Mesothelial cell of epicardium (in vitro differentiated cells): ENCODE results near the gene OPHN1. TPM values are rescaled to one million over a fixed set of nuclear protein-coding genes. Genes with fewer than 3 reads are reported as not detected.

ENCODE experiments used
- DNase-seq, 2 experiments: peaks; one replicate each; pipeline ENCODE4 v3.0.0; 2021; ENCODE audit warnings: low spot score in 2 of 2; ENCODE audit not compliant: unreplicated experiment in 2 of 2
- H3K27ac Mint-ChIP-seq: 2 replicates; pipeline ENCODE4 v1.8.0; 2021; ENCODE audit warnings: mixed read lengths
- H3K27me3 Mint-ChIP-seq: 2 replicates; pipeline ENCODE4 v1.8.0; 2021; ENCODE audit warnings: low read depth, mixed read lengths
- H3K36me3 Mint-ChIP-seq: 2 replicates; pipeline ENCODE4 v1.8.0; 2021; ENCODE audit warnings: mixed read lengths
- H3K4me1 Mint-ChIP-seq: 2 replicates; pipeline ENCODE4 v1.8.0; 2021; ENCODE audit warnings: mixed read lengths
- H3K4me3 Mint-ChIP-seq: 2 replicates; pipeline ENCODE4 v1.8.0; 2021; ENCODE audit warnings: mild to moderate bottlenecking, moderate library complexity, mixed read lengths
- H3K9me3 Mint-ChIP-seq: 2 replicates; pipeline ENCODE4 v1.8.0; 2021; ENCODE audit warnings: mixed read lengths
- CTCF ChIP-seq: fragments of 200-600 bp; sonication (generic); IDR thresholded peaks from one replicate; pipeline ENCODE4 v1.5.0; 2021; ENCODE audit warnings: antibody characterized with exemption; ENCODE audit not compliant: unreplicated experiment
- total RNA-seq: library from RNA; stranded (reverse); gene quantifications from 3 replicates; pipeline ENCODE4 v1.2.1, GENCODE V29; 2021

Gene OPHN1
- total RNA-seq, 1 donor from 2014 or later, result 8.6 TPM

GRCh38 chrX:68438575-68438974 is 5.3 kb upstream of the OPHN1 start:
- Mint-ChIP-seq H3K9me3 (peaks cover 16% of the 10 kb centered on the region), H3K4me3 (no peak overlapping the region), H3K4me1 (peaks cover 13% of the 10 kb centered on the region), H3K27ac (no peak overlapping the region), H3K27me3 (no peaks in the 10 kb centered on the region), H3K36me3 (no peaks in the 10 kb centered on the region)
- no peak for TF ChIP-seq CTCF
- no peak for DNase-seq

- peak overlapping the region; percentile 96 for H3K27ac Mint-ChIP-seq
- TF ChIP-seq CTCF, result no peak
- H3K36me3 Mint-ChIP-seq, result peaks cover 4% of the 10 kb centered on the region
- peak overlapping the region; percentile 90 for H3K4me3 Mint-ChIP-seq
- no peak for DNase-seq
- H3K4me1 Mint-ChIP-seq, result peaks cover 11% of the 10 kb centered on the region
- H3K27me3 Mint-ChIP-seq, result no peaks in the 10 kb centered on the region
- peaks cover 12% of the 10 kb centered on the region for H3K9me3 Mint-ChIP-seq
These were observed 645 bp upstream of the OPHN1 start for GRCh38 chrX:68433981-68434299.

- no peaks in the 10 kb centered on the region for H3K27me3 Mint-ChIP-seq
- H3K4me3 Mint-ChIP-seq, result peak overlapping the region; percentile 90
- H3K27ac Mint-ChIP-seq, result peak overlapping the region; percentile 96
These were observed 647 bp downstream of the OPHN1 start for GRCh38 chrX:68432648-68433047.

GRCh38 chrX:68431836-68432235 is 1.5 kb downstream of the OPHN1 start:
- Mint-ChIP-seq H3K4me3 (no peak overlapping the region), H3K27me3 (no peaks in the 10 kb centered on the region), H3K4me1 (peaks cover 11% of the 10 kb centered on the region), H3K36me3 (peaks cover 4% of the 10 kb centered on the region), H3K27ac (no peak overlapping the region), H3K9me3 (peaks cover 16% of the 10 kb centered on the region)
- DNase-seq, result no peak
- TF ChIP-seq CTCF, result no peak

More at GRCh38 chrX:68432648-68433047, 647 bp downstream of the OPHN1 start:
- Mint-ChIP-seq H3K36me3 (peaks cover 4% of the 10 kb centered on the region), H3K9me3 (peaks cover 16% of the 10 kb centered on the region), H3K4me1 (peaks cover 11% of the 10 kb centered on the region)
- TF ChIP-seq CTCF, result no peak
- DNase-seq, result no peak

- peaks cover 8% of the 10 kb centered on the region for H3K4me1 Mint-ChIP-seq
- no peak overlapping the region for H3K4me3 Mint-ChIP-seq
- no peak overlapping the region for H3K27ac Mint-ChIP-seq
- H3K9me3 Mint-ChIP-seq, result peaks cover 10% of the 10 kb centered on the region
- H3K27me3 Mint-ChIP-seq, result no peaks in the 10 kb centered on the region
- H3K36me3 Mint-ChIP-seq, result peaks cover 4% of the 10 kb centered on the region
- no peak for DNase-seq
- TF ChIP-seq CTCF, result no peak
These were observed 4.1 kb downstream of the OPHN1 start for GRCh38 chrX:68429216-68429615.

- Mint-ChIP-seq H3K36me3 (peaks cover 4% of the 10 kb centered on the region), H3K4me3 (no peak overlapping the region), H3K27me3 (no peaks in the 10 kb centered on the region), H3K4me1 (peaks cover 6% of the 10 kb centered on the region), H3K9me3 (peaks cover 12% of the 10 kb centered on the region), H3K27ac (no peak overlapping the region)
- no peak for TF ChIP-seq CTCF
- DNase-seq, result no peak
These were observed 4.9 kb downstream of the OPHN1 start for GRCh38 chrX:68428431-68428830.
